WERI-Rb-1 (cell line): ENCODE measurements around the gene LPAR5.

Source experiments
- DNase-seq: peaks from one replicate; pipeline ENCODE4 v3.0.0-alpha.2; 2020
- H3K27ac ChIP-seq: fragments of 250-450 bp; sonication (Bioruptor Pico); 2 replicates; pipeline ENCODE4 v1.5.1; 2020; ENCODE audit warnings: mild to moderate bottlenecking, moderate library complexity
- H3K27me3 ChIP-seq: fragments of 250-450 bp; sonication (Bioruptor Pico); 2 replicates; pipeline ENCODE4 v1.5.1; 2021; ENCODE audit warnings: mild to moderate bottlenecking, low read depth, moderate library complexity; ENCODE audit not compliant: insufficient read depth, severe bottlenecking
- H3K36me3 ChIP-seq: fragments of 250-450 bp; sonication (Bioruptor Pico); 2 replicates; pipeline ENCODE4 v1.5.1; 2020; ENCODE audit warnings: mild to moderate bottlenecking, moderate library complexity
- H3K4me3 ChIP-seq: 2 replicates; pipeline ENCODE4 v1.5.1; 2011; ENCODE audit warnings: low read depth, mild to moderate bottlenecking, control low read depth, low read length
- H3K9me3 ChIP-seq: fragments of 250-450 bp; sonication (Bioruptor Pico); 2 replicates; pipeline ENCODE4 v1.5.1; 2021; ENCODE audit warnings: mild to moderate bottlenecking, moderate library complexity; ENCODE audit not compliant: severe bottlenecking
- TF ChIP-seq, protein P1 (sequence below): IDR thresholded peaks from 2 replicates; pipeline ENCODE4 v1.5.1; 2011; ENCODE audit warnings: low read depth, mild to moderate bottlenecking, control low read depth, inconsistent platforms, low read length

LPAR5 gene

DNA sequence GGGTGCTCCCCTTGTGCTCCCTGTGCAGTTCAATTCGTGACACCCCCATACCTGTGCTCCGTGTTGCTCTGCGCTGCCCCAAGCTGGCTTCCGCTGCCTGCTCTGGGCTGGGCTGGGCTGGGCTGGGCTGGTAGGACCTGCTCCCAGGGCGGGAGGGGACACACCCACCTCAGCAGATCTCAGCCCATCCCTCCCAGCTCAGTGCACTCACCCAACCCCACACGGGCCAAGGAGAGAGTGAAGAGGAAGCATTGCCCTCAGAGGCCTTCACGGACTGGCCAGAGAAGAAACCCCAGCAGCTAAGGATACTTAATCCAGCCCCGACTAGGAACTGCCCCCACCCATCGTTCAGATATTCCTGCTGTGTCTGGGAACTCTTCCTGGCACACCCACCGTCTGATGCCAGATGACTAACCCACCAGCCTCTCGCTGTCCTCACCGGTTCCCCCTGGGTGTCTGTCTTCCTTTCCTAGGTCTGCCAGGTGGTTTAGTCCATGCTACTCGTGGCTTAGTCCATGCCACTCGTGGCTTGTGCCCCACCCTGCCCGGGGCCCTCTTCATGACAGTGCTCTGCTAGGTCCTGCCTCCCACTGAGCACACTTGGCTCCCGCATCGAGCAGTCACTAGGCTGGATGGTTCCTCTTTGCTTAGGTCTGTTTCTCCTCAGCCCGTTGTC is at the start of gene LPAR5:
TSS of gene LPAR5 (minus strand) at position 104 of the 676 bp plus-strand sequence. CDS start 14,711 bp downstream, outside the sequence.
- DNase-seq, result no peak

DNA sequence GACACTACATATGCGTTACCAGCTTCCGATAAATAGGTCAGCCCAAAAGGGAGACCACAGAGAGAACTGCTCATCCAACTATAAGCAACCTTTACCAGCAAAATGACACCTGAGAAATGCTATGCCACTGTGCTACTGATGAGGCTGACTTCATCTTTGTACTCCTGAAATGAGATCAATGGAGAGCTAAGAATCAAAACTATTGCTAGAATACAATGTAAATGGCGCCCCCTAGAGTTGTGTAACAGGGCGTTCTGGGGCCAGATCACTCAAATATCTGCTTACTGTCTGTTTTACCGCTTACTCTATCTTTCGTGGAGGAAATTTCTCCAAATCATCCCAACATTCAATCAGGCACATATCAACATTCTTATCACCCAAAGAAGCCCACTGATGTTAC is 48.9 kb upstream of the LPAR5 start:
- TF ChIP-seq, protein P1, sequence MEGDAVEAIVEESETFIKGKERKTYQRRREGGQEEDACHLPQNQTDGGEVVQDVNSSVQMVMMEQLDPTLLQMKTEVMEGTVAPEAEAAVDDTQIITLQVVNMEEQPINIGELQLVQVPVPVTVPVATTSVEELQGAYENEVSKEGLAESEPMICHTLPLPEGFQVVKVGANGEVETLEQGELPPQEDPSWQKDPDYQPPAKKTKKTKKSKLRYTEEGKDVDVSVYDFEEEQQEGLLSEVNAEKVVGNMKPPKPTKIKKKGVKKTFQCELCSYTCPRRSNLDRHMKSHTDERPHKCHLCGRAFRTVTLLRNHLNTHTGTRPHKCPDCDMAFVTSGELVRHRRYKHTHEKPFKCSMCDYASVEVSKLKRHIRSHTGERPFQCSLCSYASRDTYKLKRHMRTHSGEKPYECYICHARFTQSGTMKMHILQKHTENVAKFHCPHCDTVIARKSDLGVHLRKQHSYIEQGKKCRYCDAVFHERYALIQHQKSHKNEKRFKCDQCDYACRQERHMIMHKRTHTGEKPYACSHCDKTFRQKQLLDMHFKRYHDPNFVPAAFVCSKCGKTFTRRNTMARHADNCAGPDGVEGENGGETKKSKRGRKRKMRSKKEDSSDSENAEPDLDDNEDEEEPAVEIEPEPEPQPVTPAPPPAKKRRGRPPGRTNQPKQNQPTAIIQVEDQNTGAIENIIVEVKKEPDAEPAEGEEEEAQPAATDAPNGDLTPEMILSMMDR, result peak; percentile 48; the same call in 1 of the 2 replicates
- Histone ChIP-seq H3K27ac (no peak overlapping the region), H3K9me3 (no peaks in the 10 kb centered on the region), H3K27me3 (no peaks in the 10 kb centered on the region), H3K36me3 (peaks cover 64% of the 10 kb centered on the region), H3K4me3 (no peak overlapping the region)
- DNase-seq, result peak; percentile 24

More for the DNA sequence above, at the start of gene LPAR5:
- Histone ChIP-seq H3K27ac (no peak within 1 kb of the TSS), H3K9me3 (no peaks in the 10 kb centered on the region), H3K4me3 (no peak within 1 kb of the TSS), H3K36me3 (no peaks in the 10 kb centered on the region), H3K27me3 (no peaks in the 10 kb centered on the region)
- TF ChIP-seq, protein P1, result no peak

DNA sequence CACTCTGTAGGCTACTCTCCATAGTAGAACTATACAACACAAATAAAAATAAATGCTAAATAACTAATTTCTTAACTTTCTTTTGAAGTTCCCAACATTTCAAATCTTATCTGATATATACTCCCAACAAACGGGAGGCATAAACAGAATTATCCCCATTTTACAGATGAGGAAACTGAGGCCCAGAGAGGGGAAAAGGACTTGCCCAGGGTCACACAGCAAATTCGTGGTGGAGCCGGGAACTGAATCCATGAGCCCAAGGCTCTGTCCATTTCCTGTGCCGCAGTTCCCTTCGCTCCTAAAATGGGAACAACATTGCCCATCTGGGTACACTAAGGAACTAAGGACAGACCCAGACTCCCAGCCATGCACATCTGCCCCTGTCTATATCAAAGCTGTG is 41.2 kb upstream of the LPAR5 start:
- TF ChIP-seq, protein P1, result no peak
- no peak overlapping the region for H3K4me3 ChIP-seq
- H3K27me3 ChIP-seq, result no peaks in the 10 kb centered on the region
- H3K9me3 ChIP-seq, result no peaks in the 10 kb centered on the region
- H3K36me3 ChIP-seq, result peaks cover 88% of the 10 kb centered on the region
- DNase-seq, result no peak
- H3K27ac ChIP-seq, result no peak overlapping the region

DNA sequence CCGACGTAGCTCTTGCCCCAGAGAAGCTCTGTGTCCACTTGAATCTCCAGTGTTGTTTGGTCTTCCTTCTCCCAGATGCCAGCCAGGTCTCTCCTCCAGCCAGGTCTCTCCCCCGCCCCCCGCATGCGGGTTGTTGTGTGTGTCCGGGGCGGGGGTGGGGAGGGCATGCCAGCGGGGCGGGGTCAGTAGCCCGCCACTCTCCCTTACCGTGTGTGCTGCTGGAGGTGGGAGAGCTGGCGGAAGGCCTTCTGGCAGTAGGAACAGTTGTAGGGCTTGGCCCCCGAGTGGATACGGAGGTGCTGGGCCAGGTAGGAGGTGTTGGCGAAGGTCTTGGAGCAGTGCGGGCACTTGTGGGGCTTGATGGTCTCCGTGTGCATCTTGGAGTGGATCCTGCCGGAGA is 36.4 kb upstream of the LPAR5 start:
- DNase-seq, result no peak
- Histone ChIP-seq H3K27me3 (no peaks in the 10 kb centered on the region), H3K36me3 (peaks cover 93% of the 10 kb centered on the region), H3K9me3 (no peaks in the 10 kb centered on the region), H3K27ac (no peak overlapping the region), H3K4me3 (no peak overlapping the region)
- TF ChIP-seq, protein P1, result no peak

DNA sequence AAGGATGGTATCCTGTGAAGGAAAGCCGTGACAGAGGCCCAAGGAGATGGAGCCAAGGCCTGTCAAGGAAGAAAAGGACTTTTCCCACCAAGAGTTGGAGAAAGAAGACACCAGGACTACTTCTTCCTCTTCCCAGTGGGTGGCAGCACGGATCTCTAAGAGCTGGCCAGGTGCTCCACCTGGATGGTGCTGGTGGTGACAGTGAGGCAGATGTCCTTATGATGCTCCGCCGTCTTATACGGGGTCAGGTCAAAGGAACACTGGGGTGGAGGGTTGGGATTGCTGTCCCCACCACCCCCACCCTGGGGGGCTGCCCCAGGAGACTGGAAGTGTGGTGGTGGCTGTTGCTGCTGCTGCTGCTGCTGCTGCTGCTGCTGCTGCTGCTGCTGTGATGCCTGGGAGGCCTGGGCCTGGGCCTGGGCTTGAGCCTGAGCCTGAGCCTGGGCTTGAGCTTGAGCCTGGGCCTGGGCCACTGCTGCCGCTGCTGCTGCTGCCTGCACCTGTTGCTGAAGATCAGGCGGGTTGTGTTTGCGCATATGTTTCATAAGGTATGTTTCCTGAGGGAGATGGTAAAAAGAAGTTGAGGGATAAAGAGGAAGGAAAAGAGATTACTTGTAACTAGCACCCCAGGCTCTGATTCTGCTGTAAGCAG is 31.9 kb upstream of the LPAR5 start:
- Histone ChIP-seq H3K4me3 (no peak overlapping the region), H3K36me3 (peaks cover 62% of the 10 kb centered on the region), H3K27ac (no peak overlapping the region), H3K9me3 (no peaks in the 10 kb centered on the region), H3K27me3 (no peaks in the 10 kb centered on the region)
- TF ChIP-seq, protein P1, result peak; percentile 74
- peak; percentile 59 for DNase-seq
